ENCODE data around the gene TRMT13.

Gene TRMT13

GRCh38 chr1:100132566-100133477, at the start of gene TRMT13, which contains the start of gene SASS6:
TSS of gene TRMT13 (plus strand) at chr1:100133163. CDS start at chr1:100133169, 6 bp downstream.
TSS of gene SASS6 (minus strand) at chr1:100132930. CDS start at chr1:100132814, 116 bp downstream.
- peak; percentile 77 to 98 (median 94) for DNase-seq

DNA sequence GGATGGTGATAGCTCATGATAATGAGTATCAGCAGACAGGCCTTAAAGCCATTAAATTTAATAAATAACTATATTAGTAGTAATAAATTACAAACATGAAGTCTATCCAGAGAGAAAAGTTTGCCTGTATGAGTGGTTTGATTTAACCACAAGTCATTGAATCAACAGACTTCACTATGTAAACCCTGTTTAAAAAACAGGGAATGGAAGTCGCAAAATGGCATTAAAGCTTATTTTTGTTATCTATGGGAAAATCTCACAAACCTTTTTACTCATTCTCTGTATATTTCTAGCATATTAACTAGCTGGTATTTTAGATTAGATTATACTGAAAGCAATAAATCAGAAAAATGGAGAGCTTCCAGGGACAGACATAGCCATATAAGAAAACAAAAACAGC, 45.6 kb upstream of the TRMT13 start:
- DNase-seq = no peak

GRCh38 chr1:100089082-100089481, 43.9 kb upstream of the TRMT13 start:
- no peak for DNase-seq

DNA sequence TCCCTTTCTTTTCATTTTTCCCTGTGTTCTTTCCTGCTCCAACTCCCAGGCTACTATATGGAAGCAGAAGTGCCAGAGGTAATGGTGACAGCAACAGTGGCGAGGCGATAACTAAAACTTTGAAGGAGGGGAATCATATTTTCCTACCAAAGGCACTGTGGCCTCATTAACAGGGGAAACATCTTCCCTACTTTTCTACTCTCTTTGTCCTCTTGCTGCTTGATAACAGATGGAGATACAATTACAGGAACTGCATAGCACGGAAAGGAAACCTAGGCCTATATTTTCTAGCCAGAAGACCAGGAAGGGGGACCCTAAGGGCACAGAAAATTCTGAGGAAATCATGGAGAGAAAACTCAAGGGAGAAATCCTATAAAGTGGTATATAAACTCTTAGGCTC, 42.5 kb upstream of the TRMT13 start:
- no peak for DNase-seq

DNA sequence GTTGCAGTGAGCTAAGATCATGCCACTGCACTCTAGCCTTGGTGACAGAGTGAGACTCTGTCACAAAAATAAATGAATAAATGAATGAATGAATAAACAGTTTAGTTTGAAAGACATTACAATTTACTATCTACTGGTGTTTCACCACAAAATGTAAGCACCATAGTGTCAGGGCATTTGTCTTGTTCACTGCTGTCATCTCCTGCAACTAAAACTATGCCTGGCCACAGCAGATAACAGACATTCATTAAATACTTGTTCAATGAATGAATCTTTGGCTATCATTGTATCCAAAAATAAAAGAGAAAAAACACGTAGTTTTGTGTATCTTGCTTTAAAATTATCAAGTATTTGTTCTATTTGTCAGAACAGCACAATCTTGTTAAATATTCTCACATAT, 32.8 kb upstream of the TRMT13 start:
- no peak for DNase-seq

DNA sequence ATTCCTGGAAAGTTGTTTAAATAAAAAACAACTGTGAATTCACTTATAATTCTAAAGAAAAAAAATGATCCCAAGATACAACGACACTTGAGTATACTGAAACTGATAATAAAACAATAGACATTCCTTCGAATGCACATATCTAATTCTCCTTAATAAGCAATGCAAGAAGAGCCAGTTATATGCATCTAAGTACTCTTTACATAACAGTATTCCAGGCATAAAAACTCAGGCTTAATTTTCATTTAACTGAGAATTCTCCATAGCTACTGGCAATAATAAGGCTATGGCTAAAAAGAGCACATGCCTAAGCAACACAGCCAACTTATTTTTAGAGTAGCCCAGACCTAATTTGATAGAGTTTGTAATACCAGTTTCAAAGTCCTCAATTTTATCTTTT, 31.4 kb upstream of the TRMT13 start:
- DNase-seq = no peak

DNA sequence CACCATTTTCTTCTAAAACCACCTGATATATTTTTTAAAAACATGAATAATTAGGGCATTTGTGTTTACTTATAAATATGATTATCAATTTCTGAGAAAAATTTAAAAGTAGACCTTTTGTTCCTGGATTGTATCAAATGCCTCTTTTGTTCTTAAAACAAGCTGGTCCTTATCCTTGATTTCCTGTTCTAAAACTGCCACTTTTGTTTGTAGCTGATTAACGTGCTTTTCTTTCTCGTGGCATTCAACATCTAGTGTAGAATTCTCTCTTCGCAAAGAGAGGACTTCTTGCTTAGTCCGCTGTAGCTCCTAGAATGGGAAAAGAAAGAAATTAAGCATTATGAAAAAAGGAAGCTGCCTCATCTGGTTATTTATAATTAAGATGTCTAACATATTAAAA, 25.3 kb upstream of the TRMT13 start:
- DNase-seq = no peak

DNA sequence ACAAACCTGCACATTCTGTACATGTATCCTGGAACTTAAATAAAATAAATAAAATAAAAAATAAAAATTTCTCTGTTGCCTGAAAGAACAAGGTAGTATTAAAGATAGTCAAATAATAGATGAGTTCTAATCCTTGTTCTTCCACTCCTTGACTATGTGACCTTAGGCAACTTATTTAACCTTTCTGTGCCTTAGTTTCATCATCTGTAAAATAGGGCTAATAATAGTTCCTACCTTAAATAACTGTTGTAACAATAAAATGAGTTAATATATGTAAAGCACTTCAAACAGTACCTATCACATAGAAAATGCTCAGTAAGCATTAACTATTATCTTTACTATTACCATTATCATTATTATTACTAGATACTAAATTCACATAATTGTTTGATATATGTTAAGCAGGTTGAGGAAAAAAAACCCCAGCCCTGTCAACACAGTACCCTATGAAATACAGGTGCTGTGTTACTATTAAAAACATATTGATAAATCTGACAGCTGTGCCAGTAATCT, 23.4 kb upstream of the TRMT13 start:
- DNase-seq = no peak

GRCh38 chr1:100115524-100115923, 17.4 kb upstream of the TRMT13 start:
- no peak for DNase-seq

GRCh38 chr1:100122177-100122576, 10.8 kb upstream of the TRMT13 start:
- DNase-seq = no peak

GRCh38 chr1:100127226-100127625, 5.7 kb upstream of the TRMT13 start:
- DNase-seq = no peak

DNA sequence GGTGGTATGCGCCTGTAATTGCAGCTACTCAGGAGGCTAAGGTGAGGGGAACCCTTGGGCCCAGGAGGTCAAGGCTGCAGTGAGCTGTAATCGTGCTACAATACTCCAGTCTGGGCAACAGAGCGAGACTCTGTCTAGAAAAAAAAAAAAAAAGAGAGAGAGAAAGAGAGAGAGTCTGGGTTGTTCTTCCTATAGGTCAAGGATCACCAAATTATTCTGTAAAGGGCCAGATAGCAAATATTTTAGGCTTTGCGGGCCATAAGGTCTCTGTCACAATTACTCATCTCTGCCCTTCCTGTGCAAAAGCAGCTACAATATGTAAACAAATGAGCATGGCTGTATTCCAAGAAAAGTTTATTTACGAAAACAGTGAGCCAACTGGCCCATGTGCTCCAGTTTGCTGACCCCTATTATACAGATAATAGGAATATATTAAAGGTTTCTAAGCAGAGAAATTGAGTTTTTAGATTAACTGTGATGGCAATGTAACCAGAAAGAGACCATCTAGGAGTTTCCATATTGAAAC, 2.3 kb upstream of the TRMT13 start:
- DNase-seq = no peak

GRCh38 chr1:100131623-100132022, 1.3 kb upstream of the TRMT13 start:
- DNase-seq = no peak

- DNase-seq = no peak
These were observed 1.9 kb downstream of the TRMT13 start for GRCh38 chr1:100134872-100135271.

GRCh38 chr1:100137602-100138001, 4.6 kb downstream of the TRMT13 start:
- DNase-seq = no peak

DNA sequence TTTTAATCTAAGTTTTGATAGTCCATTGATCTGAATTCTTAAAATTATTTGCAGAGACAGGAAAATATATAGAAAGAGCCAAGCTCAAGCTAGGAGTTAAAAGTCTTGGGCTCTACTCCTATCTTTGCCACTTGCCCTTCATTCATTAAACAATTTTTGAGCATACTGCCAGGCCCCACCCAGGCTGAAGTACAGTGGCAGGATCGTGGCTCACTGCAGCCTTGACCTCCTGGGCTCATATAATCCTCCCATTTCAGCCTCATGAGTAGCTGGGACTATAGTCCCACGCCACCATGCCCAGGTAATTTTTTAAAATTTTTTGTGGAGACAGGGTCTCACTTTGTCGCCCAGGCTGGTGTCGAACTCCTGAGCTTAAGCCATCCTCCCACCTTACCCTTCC, 8.2 kb downstream of the TRMT13 start:
- DNase-seq = no peak

- DNase-seq = no peak
These were observed 9.4 kb downstream of the TRMT13 start for GRCh38 chr1:100142343-100142742.

- no peak for DNase-seq
These were observed 12.2 kb downstream of the TRMT13 start for GRCh38 chr1:100145116-100145515.

DNA sequence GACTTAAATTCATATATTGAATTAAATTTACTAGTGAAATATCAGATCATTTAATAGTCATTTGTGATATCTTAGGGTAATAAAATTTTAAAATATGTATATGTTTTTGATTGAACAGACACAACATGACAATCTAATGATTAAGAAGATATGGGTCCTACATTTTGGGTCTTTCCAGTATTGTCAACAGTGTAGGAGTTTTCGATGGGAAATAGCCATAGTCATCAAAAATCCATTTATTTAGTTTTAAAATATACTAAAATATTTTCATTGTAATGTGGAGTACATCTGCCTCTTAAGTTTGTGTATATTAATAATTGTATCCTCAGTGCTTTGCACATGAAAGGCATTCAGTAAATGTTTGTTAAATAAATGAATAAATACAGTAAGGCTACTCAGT, 14.0 kb downstream of the TRMT13 start:
- DNase-seq = no peak

- no peak for DNase-seq
These were observed 14.9 kb downstream of the TRMT13 start for GRCh38 chr1:100147875-100148274.

- no peak for DNase-seq
These were observed 18.7 kb downstream of the TRMT13 start for GRCh38 chr1:100151679-100152078.

DNA sequence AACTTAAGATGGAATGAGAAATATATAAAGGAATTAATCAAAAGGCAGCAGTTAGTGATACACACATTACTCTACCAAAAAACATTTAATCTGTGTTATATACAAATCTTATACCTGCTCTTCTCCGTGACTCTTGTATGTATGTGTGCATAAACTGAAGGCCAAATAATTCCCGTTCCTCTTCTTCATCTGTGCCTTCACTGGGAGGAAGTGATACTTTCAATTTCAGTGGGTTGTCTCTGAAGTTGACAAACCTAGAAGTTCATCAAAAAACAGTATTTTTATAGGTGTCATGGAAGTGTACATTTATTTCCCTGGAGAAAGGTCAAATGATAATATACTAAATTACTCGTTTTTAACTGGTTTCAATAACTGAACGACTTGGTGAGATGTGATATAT, 19.3 kb downstream of the TRMT13 start:
- DNase-seq = no peak

DNA sequence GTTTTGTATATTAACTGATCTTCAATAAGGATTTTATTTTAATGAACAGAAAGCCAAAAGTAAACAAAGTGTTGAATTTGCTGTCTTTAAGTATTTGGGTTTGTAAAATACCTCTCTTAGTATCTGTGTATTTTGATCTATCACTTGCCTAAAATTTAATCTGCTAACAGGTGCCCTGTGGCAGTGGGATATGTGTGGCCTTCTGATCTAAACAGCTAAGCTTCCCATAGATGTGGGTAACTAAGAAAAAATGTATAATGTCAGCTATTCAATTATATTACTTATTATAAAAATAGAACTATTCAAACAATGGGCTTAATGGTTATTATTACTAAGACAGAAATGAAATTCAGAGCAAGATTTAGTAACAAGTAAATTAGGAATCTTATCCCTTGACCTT, 29.9 kb downstream of the TRMT13 start:
- DNase-seq = no peak
